ENCODE results near the gene RIPPLY1. TPM values are rescaled to one million over a fixed set of nuclear protein-coding genes. Genes with fewer than 3 reads are reported as not detected.

Gene RIPPLY1
- total RNA-seq, 1 donor from 2014 or later: not detected

Other genes with a start within 250 kb of the RIPPLY1 start
- 0.55 TPM for gene RNF128, start 176.6 kb downstream of the RIPPLY1 start, total RNA-seq
- gene TBC1D8B, start 100.7 kb downstream of the RIPPLY1 start, total RNA-seq: 6.5 TPM
- 1.5 TPM for gene CLDN2, start 17.1 kb upstream of the RIPPLY1 start, total RNA-seq
- gene MORC4, start 96.9 kb upstream of the RIPPLY1 start, total RNA-seq: 22.6 TPM
- gene RBM41, start 215.5 kb upstream of the RIPPLY1 start, total RNA-seq: 10.9 TPM